Mesodermal cell (in vitro differentiated cells): ENCODE data around the gene NAA11. TPM values are rescaled to one million over a fixed set of nuclear protein-coding genes. Genes with fewer than 3 reads are reported as not detected.

Experiments
- H3K27ac ChIP-seq: 2 replicates; pipeline ENCODE4 v1.7.0; 2013; ENCODE audit warnings: mild to moderate bottlenecking, low read depth, low read length, moderate library complexity; ENCODE audit not compliant: severe bottlenecking
- H3K36me3 ChIP-seq: 2 replicates; pipeline ENCODE4 v1.7.1; 2013; ENCODE audit warnings: mild to moderate bottlenecking, low read length, moderate library complexity; ENCODE audit not compliant: control insufficient read depth, insufficient read depth
- H3K4me1 ChIP-seq: one replicate; pipeline ENCODE4 v1.7.1; 2013; ENCODE audit warnings: mild to moderate bottlenecking, low read length; ENCODE audit not compliant: insufficient read depth, control insufficient read depth, poor library complexity, severe bottlenecking
- H3K4me3 ChIP-seq: 2 replicates; pipeline ENCODE4 v1.7.0; 2013; ENCODE audit warnings: low read length, control low read depth, mild to moderate bottlenecking; ENCODE audit not compliant: insufficient read depth, poor library complexity, severe bottlenecking; ENCODE audit errors: extremely low read depth
- H3K9me3 ChIP-seq: 2 replicates; pipeline ENCODE4 v1.7.1; 2013; ENCODE audit warnings: mild to moderate bottlenecking, low read length, moderate library complexity; ENCODE audit not compliant: control insufficient read depth
- WGBS, 2 experiments: methylation state at CpG; one replicate each; pipeline ENCODE4 v1.1.5; 2013; ENCODE audit warnings: missing lambda C conversion rate in 2 of 2; ENCODE audit not compliant: insufficient coverage in 2 of 2; 5-methylcytosine and 5-hydroxymethylcytosine counted together
- polyA plus RNA-seq, 2 experiments: library from polyadenylated mRNA; stranded (reverse); fragments of 50-300 nt; gene quantifications; one replicate each; pipeline ENCODE4 v1.2.3, GENCODE V29; 2013

NAA11 gene
- polyA plus RNA-seq (2013, experiment 1 of 2), result not detected
- polyA plus RNA-seq (2013, experiment 2 of 2), result not detected

- Histone ChIP-seq H3K36me3 (no peaks in the 10 kb centered on the region), H3K4me1 (no peaks in the 10 kb centered on the region), H3K9me3 (no peaks in the 10 kb centered on the region), H3K27ac (no peak within 1 kb of the TSS), H3K4me3 (no peak within 1 kb of the TSS)
- 93 to 96% methylated on average over 13 to 15 of the region's 19 CpGs for WGBS, 2 experiments
Measured at GRCh38 chr4:79325864-79326328, at the start of gene NAA11. Gene NAA11 (minus strand): TSS chr4:79326061. CDS start chr4:79325877, 184 bp downstream.

DNA sequence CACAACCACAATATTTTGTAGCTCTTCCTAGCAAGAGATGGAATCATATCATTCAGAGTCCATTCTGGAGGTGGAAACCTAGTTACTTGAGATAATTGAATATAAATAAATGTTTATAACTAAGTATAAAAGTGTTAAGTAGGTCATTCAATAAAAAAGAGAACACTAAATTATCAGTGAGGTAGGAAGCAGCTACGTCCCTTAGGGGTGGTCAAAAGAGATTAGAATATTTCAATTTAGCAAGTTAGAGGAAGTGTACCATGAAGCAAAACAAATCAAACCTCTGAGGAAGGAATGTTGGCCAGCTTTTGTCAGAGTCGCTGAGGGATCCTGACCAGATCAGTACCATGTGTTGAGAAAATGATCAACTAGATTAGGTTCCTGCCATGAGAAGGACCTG lies 44.2 kb upstream of the NAA11 start:
- no peaks in the 10 kb centered on the region for H3K36me3 ChIP-seq
- no peaks in the 10 kb centered on the region for H3K9me3 ChIP-seq
- 63 to 94% methylated on average over 2 of the region's 2 CpGs for WGBS, 2 experiments
- no peaks in the 10 kb centered on the region for H3K4me1 ChIP-seq
- H3K4me3 ChIP-seq, result no peak overlapping the region
- H3K27ac ChIP-seq, result no peak overlapping the region

- Histone ChIP-seq H3K9me3 (no peaks in the 10 kb centered on the region), H3K4me1 (no peaks in the 10 kb centered on the region), H3K4me3 (no peak overlapping the region), H3K27ac (no peak overlapping the region), H3K36me3 (no peaks in the 10 kb centered on the region)
- WGBS, 2 experiments, result no CpG with 5 or more reads among the region's 2 CpGs
Measured at GRCh38 chr4:79367096-79367495, 41.2 kb upstream of the NAA11 start.

- no peak overlapping the region for H3K27ac ChIP-seq
- no peak overlapping the region for H3K4me3 ChIP-seq
- no peaks in the 10 kb centered on the region for H3K4me1 ChIP-seq
- H3K36me3 ChIP-seq, result no peaks in the 10 kb centered on the region
- H3K9me3 ChIP-seq, result no peaks in the 10 kb centered on the region
Measured at GRCh38 chr4:79366422-79366821, 40.6 kb upstream of the NAA11 start.

GRCh38 chr4:79364061-79364460 lies 38.2 kb upstream of the NAA11 start:
- Histone ChIP-seq H3K4me1 (no peaks in the 10 kb centered on the region), H3K27ac (no peak overlapping the region), H3K4me3 (no peak overlapping the region), H3K9me3 (no peaks in the 10 kb centered on the region), H3K36me3 (no peaks in the 10 kb centered on the region)
- WGBS, 2 experiments, result 82 to 92% methylated on average over 5 of the region's 6 CpGs

DNA sequence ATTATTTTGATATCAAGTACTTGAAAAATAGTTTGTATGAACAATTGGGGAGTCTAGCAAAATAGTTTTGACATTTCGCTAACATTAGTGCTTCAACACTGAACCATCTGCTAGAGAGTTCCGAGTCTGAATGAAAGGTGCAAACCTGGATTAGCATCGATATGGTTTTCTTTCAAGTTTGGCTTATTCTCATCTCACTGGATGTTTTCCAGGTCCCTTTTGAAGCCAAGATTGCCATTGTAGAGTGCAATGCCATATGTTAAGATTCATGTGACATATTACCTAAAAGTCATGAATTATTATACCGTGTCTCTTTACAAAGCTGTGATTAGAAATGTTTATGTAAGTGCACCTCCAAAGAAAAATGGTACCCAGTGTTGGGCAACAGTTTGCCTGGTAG lies 36.8 kb upstream of the NAA11 start:
- WGBS, 2 experiments, result 91 to 96% methylated on average over 3 to 4 of the region's 4 CpGs
- Histone ChIP-seq H3K4me1 (no peaks in the 10 kb centered on the region), H3K4me3 (no peak overlapping the region), H3K27ac (no peak overlapping the region), H3K9me3 (no peaks in the 10 kb centered on the region), H3K36me3 (no peaks in the 10 kb centered on the region)

DNA sequence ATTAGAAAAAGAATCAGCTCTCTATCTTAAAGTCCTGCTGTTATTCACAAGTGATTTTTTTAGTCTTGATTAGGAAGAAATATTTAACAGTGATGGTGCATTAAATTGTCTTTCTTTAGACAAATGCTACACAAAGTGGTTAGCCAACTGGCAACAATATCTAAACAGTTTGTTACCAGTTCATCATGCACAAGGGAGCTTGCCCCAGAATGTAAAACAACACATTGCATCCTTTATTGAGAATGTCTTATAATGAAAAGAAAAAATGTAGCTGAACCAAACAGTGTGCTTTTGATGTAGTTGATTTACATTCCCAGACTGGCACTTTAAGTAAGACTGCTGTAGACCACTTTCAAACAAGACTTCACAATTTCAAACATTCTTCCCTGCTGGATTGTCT lies 34.1 kb upstream of the NAA11 start:
- Histone ChIP-seq H3K4me1 (no peaks in the 10 kb centered on the region), H3K36me3 (no peaks in the 10 kb centered on the region), H3K27ac (no peak overlapping the region), H3K9me3 (no peaks in the 10 kb centered on the region), H3K4me3 (no peak overlapping the region)

GRCh38 chr4:79358438-79358837 lies 32.6 kb upstream of the NAA11 start:
- no peaks in the 10 kb centered on the region for H3K4me1 ChIP-seq
- no peaks in the 10 kb centered on the region for H3K36me3 ChIP-seq
- H3K4me3 ChIP-seq, result no peak overlapping the region
- H3K9me3 ChIP-seq, result no peaks in the 10 kb centered on the region
- WGBS, 2 experiments, result no CpG with 5 or more reads among the region's 1 CpG
- no peak overlapping the region for H3K27ac ChIP-seq

DNA sequence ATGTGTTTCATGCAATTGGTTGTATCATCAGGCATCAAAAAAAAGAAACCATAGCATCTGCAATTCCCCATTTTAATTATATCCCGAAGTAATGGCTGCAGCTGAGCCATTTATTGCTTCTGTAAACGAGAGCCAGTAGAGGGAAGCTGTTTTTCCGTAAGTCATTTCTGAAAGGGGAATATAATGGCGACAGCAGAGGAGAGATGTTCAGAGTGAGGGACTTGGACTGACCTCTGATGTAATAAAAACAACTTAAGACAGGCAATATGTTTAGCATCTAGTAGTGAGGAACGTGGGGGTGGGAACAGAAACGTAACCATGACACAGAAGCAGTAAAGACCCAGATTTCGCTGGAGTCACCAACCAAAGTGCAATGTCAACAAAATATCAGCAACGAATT lies 31.5 kb upstream of the NAA11 start:
- no peak overlapping the region for H3K27ac ChIP-seq
- H3K4me1 ChIP-seq, result no peaks in the 10 kb centered on the region
- 92 to 95% methylated on average over 3 to 6 of the region's 8 CpGs for WGBS, 2 experiments
- H3K9me3 ChIP-seq, result no peaks in the 10 kb centered on the region
- no peak overlapping the region for H3K4me3 ChIP-seq
- no peaks in the 10 kb centered on the region for H3K36me3 ChIP-seq

DNA sequence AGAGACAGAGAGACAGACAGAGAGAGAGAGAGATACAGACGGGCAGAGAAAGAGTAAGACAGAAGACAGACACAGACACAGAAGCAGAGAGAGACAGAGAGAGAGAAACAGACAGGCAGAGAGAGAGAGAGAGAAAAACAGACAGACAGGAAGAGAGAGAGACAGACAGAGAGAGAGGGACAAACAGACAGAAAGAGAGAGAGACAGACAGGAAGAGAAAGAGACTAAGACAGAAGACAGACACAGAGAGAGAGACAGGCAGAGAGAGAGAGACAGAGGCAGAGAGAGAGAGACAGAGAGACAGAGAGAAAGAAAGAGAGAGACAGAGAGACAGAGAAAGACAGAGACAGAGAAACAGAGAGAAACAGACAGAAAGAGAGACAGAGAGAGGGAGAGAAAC lies 27.2 kb upstream of the NAA11 start:
- WGBS, 2 experiments, result 86 to 89% methylated on average over 1 of the region's 1 CpG
- Histone ChIP-seq H3K36me3 (no peaks in the 10 kb centered on the region), H3K4me1 (no peaks in the 10 kb centered on the region), H3K4me3 (no peak overlapping the region), H3K9me3 (no peaks in the 10 kb centered on the region), H3K27ac (no peak overlapping the region)

DNA sequence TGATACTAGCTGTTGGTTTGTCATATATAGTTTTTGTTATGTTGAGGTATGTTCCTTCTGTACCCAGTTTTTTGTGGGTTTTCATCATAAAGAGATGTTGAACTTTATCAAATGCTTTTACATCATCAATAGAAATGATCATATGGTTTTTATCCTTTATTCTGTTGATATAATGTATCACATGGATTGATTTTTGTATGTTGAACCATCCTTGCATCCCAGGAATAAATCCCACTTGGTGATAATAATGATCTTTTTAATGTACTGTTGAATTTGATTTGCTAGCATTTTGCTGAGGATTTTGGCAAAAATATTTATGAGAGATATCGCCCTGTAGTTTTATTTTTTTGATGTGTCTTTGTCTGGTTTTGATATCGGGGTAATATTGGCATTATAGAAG lies 22.5 kb upstream of the NAA11 start:
- no peak overlapping the region for H3K27ac ChIP-seq
- H3K9me3 ChIP-seq, result no peaks in the 10 kb centered on the region
- H3K36me3 ChIP-seq, result no peaks in the 10 kb centered on the region
- H3K4me3 ChIP-seq, result no peak overlapping the region
- no peaks in the 10 kb centered on the region for H3K4me1 ChIP-seq
- 83% methylated on average over 1 of the region's 2 CpGs; no CpG with 5 or more reads in 1 of the 2 experiments for WGBS, 2 experiments
